Anterior cingulate cortex (tissue), 58 donors: Measurements from ENCODE around the gene PSME3.

Experiments
- DNase-seq, 58 donors: peaks; one replicate each; lab custom pipeline; 2025; lab: John Stamatoyannopoulos, UW

The PSME3 gene

DNA sequence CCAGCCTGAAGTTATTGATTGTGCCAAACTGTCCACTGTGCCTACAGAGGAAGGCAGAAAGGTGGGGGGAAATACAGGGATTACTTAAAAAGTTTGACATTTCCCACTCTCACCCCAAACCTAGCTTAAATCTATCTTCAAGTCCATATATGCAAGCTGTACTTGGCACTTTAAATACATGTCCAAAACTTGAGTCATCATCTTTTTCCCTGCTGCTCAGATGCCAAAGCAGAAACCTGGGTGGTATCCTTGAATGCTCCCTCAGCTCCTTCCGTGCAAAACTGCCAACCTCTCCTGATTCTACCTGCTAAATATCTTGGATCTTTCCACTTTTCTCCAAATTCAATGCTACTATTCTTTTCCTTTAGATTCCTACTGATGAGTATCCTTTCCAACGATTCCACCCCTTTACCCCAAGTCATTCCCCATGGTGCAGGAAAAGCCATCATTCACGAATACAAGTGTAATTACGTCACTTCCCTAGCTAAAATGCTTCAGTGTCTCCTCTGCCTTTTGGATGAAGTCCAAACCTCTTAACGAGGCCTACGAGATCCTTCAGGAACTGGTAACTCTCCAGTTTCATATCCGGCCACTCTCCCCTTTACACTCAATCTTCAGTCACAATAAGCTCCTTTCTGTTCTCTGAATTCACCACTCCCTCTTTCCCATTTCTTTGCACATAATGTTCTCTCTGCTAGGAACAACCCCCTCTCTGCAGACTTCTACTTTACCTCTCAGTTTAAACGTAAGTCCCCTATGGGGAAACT is 18.4 kb upstream of the PSME3 start:
- no peak for DNase-seq

DNA sequence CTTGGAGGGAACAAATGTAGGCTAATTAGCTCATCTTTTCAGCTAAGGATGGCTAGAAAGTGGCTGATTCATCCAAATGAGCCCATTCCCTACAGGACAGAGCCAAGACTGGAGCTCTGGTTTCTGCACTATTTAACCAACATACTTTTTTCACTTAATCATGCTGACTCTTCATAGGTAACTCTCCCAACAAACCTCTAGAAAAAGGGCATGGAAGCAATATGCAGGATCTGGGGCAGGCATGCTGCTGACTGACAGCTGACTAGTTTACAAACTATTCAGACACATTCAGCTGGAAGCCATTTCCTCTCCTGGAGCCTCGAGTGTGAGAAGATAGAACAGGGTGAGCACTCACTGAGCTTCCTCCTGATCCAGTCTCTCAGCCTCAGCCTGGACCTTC is 15.3 kb upstream of the PSME3 start:
- DNase-seq, result no peak

DNA sequence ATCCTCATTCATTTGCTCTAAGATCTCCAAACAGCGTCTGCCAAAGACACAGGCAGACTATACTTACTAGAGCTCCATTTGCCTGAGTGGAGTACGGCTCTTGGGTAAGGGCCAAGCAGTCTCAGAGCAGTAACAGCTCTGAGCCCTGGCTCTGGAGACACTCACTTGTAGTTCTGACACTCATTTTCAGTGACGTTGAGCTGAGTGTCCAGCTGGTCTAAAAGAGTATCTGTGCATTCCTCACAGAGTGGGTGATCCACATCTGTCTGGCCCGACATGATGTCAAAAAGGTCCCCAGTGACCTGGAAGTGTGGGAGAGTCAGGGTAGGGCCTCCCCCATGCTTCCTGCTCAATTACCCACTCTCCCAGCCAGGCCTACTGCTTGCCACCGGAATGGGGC is 14.8 kb upstream of the PSME3 start:
- DNase-seq, result no peak

DNA sequence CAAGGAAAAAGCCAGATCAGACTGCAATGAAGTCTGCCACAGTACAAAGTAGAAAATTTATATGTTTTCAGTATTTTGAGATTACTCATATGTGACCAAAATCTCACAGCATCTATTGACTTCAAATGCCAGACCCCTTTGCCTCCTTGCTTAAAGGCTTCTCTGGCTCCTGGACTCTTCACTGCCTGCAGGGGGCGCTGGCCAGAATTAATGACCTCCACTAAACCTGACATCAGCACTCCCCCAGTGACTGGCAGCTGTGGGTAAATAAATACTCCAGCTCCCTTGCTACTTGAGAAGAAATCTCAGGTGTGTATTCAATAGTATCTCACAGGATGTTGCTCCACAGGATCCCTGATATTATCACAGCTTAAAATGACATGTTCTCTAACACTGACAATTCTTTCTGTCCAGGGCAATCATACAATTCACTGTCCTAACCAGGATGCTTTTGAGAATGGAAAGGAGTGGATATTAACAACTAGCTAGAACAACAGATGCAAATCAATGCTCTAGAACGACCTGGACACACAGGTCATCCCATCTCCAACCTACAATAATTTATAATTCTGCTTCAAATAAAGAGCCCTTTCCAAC is 13.2 kb upstream of the PSME3 start:
- DNase-seq, result peak in 2 of 58 donors; percentile 4 to 39

DNA sequence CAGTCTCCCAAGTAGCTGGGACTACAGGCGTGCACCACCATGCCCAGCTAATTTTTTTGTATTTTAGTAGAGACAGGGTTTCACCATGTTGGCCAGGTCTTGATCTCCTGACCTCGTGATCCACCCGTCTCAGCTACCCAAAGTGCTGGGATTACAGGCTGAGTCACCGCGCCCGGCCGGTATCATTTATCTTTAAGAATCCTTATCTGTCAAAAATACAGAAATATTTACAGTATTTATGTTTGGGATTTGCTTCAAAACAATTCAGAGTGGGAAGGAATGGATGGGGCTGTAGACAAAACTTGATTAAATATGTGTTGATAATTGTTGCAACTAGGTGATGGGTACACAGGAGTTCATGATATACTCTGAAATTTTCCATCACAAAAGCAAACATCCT is 12.0 kb upstream of the PSME3 start:
- no peak for DNase-seq

DNA sequence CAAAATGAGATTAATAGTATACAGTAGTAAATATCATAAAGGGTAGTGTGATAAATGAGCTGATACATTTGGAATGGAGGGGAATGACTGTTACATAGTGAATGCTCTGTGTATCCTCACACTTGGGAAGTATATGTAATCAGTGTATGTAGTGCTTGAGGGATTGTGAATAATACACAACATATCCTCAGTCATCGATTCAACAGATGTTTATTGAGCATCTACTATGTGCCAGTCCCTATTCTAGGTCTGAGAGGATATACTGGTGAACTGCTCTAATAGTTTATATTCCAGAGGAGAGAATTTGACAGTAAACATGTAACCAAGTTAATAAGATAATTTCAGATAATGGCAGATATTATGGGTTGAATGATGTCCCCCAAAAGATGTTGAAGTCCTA is 5.7 kb upstream of the PSME3 start:
- no peak for DNase-seq

DNA sequence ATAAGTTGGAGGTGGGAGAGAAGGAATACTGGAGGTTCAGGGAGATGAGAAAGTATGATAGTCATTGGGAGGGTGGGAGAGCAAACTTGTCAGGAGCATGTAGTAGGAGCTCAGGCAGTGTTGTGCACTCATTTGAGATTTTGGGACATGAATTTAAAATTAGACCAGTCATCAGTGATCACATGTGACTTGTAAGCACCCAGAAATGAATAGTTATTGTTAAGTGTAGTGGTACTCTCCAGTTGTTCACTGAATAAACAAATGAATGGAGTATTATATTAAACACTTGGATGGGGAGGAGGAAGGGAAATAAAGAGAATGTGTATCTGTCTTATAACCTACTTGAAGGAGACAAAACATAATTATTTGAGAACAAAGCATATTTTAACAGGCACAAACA is 2.2 kb upstream of the PSME3 start:
- no peak for DNase-seq

DNA sequence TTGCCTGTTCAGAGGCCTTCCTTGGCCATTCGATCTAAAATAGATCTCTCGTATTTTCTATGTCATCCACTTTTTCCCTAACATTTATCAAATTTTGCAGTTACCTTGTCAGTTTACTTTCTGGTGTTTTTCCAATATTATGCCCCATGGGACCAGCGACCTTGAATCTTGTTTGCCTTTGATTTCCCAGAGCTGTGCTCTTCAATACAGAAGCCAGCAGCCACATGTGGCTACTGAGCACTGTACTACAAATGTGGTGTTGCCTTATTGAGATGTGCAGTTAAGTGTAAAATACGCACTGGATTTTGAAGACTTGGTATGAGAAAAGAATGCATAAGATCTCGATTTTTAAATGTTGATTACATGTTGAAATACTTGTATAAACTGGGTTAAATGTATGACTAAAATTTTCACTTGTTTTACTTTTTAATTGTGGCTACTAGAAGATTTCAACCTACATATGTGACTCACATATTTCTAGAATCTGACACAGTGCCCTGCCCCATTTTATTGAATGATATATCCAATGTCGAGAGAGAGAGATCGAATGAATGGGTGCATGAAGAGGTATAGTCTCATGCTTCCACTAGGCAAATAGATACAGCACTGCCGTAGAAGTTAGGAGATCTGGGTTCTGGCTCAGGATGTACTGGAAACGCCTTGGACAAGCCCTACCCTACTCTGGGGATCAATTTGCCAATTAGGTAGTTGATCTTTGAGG is 824 bp upstream of the PSME3 start:
- no peak for DNase-seq

DNA sequence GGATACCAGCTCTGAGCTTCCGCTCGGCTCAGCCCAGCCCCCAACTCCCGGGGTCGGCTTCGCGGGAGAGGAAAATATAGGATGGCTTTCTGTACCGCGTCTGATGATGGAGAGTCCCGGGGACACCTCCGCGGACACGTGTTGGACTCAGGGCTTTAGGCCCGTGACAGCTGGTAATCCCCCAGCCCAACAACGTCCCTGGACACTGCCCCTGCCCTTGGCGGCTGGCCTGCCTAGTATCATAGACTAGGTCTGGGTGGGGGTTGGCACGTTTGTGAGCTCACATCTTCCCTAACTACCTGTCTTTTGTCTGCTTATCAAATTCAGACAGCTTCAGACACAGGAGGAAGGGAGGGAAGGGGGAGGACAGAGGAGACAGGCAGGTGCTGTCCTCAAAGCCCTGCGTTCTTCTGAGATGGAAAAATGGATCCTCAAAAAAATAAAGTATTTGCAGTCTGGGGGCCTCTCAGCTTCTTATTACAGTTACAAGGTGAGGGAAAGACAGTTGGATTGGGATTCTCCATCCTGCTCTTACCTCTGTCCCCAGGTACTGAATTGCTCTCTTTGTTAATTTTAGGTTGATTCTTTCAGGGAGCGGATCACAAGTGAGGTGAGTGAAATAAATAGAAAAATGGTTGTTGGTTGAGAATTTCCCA is 698 bp downstream of the PSME3 start:
- DNase-seq, result no peak

DNA sequence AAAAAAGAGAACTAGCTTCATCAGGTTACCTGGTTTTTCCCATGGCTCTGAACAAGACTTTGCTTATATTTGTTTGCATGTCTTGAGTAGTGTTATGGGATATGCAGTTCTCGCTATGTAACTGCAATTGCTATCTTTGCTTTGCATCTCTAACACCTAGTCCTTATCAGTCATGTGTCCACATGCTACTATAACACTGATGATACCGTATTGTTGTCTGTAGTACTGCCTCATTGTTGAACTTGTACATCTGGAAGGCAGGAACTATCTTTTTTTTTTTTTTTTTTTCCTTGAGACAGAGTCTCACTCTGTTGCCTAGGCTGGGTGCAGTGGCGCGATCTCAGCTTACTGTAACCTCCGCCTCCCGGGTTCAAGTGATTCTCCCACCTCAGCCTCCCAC is 2.5 kb downstream of the PSME3 start:
- no peak for DNase-seq

DNA sequence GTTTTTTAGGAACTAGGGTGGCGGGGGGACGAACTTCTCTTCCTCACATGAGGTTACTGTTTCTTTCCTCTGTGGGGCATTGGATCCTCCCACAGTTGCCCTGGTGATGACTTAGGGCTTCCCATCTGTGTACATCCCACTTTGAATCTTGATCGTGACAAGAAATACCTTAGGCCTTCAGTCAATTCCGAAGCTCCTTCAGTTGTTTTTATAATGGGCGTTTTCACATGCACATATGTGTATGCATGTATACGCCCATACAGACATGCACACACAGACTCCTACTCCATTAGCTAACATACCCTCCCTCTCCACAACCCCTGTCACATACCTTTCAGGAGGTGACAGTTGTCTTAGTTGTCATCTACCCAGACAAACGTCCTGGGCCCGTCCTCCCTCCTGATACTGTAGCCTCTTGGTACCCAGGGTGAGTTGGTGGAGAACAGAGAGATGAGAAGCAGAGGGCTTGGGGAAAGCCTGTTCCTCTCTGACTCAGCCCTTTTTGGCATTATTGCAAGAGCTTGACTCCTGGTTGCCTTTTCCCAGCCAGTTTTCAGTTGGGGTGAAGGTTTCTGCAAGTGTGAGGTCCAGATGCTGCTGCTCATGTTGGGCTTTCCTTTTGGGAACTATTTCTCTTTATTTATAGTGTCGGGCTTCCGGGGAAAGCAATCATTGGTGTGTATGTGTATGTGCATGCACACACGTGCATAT is 8.9 kb downstream of the PSME3 start:
- DNase-seq, result no peak

DNA sequence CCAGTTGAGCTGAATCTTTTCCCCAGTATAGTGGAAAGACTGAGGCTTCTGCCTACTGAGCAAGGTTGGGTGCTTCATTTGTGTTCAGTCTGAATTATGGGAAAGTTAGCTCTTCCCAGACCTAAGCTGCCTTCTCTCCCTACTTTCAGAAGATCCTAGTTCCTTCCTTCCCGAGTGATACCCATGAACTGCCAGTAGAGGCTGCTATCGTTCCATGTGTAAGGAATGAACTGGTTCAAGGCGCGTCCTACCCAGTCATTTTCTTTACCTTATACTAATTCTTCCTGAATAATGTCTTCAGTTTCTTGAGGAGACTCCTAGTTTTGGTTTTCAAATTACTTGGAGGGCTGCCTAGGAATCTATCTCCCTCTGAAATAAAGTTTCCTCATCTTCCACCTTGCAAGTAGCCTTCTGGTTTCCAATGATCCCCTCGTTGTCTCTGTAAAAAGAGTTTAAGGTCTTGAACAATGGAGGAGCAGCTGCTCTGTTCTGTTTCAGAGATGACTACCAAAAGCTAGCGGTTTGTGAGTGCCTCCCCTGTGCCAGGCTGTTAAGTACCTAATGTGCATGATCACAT is 10.2 kb downstream of the PSME3 start:
- DNase-seq, result peak in 20 of 58 donors; percentile 2 to 53 (median 14)

DNA sequence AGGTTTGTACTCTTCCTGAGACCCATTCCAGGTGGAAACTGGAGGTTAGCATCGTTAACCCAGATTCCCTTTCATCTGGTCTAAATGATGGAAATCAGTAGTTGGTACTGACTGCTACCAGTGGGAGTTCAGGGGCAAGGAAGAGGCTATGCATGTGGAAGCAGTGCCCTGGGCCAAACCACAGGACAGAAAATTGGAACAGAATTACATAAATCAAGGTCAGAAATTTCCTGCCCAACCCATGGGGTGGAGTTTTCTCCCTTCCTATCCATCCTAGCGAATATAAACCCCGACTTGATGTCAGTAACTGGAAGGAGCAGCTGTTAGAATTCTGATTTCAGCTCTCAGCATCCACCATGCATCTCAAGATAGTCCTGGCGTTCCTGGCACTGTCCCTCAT is 11.1 kb downstream of the PSME3 start, which contains the start of gene AOC2:
TSS of gene AOC2 (plus strand) at position 310 of the 400 bp plus-strand sequence. CDS start at position 357, 47 bp downstream.
- DNase-seq, result no peak

DNA sequence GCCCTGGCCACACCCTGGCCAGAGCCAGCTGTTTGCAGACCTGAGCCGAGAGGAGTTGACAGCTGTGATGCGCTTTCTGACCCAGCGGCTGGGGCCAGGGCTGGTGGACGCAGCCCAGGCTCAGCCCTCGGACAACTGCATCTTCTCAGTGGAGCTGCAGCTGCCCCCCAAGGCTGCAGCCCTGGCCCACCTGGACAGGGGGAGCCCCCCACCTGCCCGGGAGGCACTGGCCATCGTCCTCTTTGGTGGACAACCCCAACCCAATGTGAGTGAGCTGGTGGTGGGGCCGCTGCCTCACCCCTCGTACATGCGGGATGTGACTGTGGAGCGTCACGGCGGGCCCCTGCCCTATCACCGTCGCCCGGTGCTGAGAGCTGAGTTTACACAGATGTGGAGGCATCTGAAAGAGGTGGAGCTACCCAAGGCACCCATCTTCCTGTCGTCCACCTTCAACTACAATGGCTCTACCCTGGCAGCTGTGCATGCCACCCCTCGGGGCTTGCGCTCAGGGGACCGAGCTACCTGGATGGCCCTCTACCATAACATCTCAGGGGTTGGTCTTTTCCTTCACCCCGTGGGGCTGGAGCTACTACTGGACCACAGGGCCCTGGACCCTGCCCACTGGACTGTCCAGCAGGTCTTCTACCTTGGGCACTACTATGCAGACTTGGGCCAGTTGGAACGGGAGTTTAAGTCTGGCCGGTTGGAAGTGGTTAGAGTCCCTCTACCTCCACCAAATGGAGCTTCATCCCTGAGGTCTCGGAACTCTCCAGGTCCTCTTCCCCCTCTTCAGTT is 11.8 kb downstream of the PSME3 start:
- DNase-seq, result no peak

DNA sequence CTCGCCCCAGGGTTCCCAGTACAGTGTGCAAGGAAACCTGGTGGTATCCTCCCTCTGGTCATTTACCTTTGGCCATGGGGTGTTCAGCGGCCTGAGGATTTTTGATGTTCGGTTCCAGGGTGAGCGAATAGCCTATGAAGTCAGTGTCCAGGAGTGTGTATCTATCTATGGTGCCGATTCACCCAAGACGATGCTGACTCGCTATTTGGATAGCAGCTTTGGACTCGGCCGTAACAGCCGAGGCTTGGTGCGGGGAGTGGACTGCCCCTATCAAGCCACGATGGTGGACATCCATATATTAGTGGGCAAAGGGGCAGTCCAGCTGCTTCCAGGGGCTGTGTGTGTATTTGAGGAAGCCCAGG is 12.3 kb downstream of the PSME3 start:
- no peak for DNase-seq

DNA sequence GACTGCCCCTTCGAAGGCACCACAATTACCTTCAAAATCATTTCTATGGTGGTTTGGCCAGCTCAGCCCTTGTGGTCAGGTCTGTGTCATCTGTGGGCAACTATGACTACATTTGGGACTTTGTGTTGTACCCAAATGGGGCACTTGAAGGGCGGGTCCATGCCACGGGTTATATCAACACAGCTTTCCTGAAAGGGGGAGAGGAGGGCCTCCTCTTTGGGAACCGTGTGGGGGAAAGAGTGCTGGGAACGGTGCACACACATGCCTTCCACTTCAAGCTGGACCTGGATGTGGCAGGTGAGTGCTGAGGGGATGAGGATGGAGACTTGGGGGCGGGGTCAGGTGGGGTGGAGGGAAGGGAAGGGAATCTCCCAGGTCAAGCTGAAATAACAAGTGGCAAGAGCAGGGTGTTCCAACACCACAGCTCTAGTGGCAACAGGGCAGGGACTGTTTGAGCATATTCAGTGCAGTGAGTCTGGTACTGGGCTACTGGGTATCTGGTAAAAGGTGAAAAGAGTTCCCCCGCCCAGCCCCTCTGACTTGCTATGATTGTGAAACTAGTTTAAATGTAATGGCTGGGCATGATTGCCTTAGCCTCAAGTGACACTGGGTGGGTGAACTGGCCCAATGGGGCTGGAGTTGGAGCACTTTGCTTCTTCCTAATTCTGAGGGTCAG is 12.9 kb downstream of the PSME3 start:
- no peak for DNase-seq

DNA sequence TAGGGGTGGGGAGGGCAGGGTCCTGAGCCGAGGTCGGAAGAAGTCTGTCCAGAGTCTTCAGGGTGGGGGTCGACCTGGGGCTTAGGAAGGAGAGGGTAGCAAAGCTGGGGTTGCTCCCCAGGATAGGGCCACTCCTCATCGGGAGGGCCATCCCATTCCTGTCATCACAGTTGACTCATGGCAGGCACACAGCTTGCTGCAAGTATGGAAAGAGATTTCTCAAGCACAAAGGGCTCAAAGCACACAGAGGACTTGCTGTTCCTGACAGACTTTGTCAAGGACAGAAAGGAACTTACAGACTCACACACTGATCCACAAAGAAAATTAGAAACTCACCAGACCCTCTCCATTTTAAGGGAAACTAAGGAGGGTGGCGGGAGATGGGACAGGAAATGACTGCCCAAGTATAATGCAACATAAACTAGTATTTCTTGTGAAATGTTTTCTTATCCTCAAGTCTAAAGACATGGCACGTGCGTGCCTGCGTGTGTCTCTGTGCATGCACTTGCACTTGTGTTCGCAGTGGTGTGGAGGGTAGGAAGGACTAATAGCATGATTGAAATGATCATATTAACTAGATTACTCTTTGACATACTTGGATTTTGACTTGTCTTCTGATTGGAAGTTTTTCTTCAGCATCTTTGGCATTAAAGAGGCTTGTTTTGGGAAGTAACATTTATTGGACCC is 13.5 kb downstream of the PSME3 start:
- no peak for DNase-seq

DNA sequence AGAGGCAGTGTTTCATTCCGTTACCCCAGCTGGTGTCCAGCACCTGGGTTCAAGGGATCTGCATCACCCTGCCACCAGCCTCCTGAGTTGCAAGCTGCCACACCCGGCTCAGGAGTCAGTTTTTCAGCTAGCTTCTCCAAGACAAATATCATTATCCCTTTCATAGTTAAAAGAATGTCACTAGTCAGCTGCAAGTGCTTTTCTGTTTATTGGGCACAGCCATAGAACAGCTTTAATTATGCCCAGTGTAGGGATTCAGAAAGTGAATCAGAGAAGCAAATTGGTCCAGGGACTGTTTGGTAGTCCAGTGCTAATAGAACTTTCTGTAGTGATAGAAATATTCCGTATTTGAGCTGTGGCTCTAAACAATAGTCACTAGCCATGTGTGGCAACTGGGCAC is 14.9 kb downstream of the PSME3 start:
- no peak for DNase-seq
